Fibroblast of pulmonary artery (primary cell): Measurements from ENCODE around the gene YEATS2.
"Not testable (repeated sequence)": the region's sequence is repeated elsewhere in the genome, so short reads cannot be mapped to it uniquely, and the experiment has no call there.

ENCODE experiments used
- DNase-seq: peaks from one replicate; pipeline ENCODE4 v3.0.0-alpha.2; 2010; ENCODE audit warnings: low read depth
- H3K4me3 ChIP-seq: replicated peaks from 2 replicates; pipeline ENCODE4 v1.5.1; 2011; ENCODE audit warnings: low read depth, mild to moderate bottlenecking, control low read depth, low read length, moderate library complexity
- CTCF ChIP-seq: IDR thresholded peaks from 2 replicates; pipeline ENCODE4 v1.5.1; 2011; ENCODE audit warnings: mild to moderate bottlenecking, control low read depth, low read length, inconsistent platforms; ENCODE audit errors: missing control alignments

YEATS2 gene

GRCh38 chr3:183733553-183733952, 36.0 kb downstream of the YEATS2 start:
- no peak for DNase-seq
- H3K4me3 ChIP-seq = no peak overlapping the region
- no peak for TF ChIP-seq CTCF

DNA sequence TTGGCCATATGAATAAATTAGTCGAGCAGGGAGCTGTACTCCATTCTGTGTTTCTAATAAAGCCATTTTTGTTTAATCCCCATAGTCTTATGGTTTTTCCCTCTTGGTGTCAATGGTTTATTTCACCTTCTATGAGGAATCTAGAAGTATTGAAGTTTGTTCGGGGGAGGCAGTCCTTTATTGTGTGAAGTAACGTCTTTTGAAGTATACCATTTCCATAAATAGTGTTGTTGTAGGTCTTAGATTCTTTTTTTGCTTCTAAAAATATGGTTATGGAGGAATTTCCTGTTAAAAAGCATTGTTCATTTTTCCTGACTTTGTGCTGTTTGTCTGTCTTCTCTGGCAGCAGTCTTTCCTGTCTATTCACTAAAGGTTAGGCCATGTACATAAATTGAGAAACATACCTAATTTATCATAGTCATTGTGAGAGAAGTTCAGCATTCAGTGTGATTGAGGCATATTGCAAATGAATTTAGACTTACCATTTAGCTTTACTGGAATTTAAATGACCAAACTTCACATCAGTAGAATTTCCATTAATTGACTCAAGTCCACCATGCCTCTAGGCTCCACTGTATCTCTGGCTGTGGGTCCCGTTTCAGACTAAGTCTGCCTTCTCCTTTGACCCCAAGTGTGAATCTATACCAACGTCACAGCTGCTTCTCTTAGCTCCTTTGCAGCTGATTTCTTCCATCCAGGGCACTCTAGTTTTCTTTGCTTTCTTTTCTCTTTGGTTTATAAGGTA, 37.3 kb downstream of the YEATS2 start:
- DNase-seq = peak; percentile 58
- H3K4me3 ChIP-seq = no peak overlapping the region
- no peak for TF ChIP-seq CTCF

GRCh38 chr3:183737116-183737515, 39.5 kb downstream of the YEATS2 start:
- no peak for TF ChIP-seq CTCF
- no peak for DNase-seq
- H3K4me3 ChIP-seq = no peak overlapping the region

- DNase-seq, H3K4me3 ChIP-seq: not testable (repeated sequence)
These were observed 42.6 kb downstream of the YEATS2 start for GRCh38 chr3:183740154-183740553.

GRCh38 chr3:183743231-183743630, 45.6 kb downstream of the YEATS2 start:
- no peak overlapping the region for H3K4me3 ChIP-seq
- no peak for DNase-seq
- no peak for TF ChIP-seq CTCF

DNA sequence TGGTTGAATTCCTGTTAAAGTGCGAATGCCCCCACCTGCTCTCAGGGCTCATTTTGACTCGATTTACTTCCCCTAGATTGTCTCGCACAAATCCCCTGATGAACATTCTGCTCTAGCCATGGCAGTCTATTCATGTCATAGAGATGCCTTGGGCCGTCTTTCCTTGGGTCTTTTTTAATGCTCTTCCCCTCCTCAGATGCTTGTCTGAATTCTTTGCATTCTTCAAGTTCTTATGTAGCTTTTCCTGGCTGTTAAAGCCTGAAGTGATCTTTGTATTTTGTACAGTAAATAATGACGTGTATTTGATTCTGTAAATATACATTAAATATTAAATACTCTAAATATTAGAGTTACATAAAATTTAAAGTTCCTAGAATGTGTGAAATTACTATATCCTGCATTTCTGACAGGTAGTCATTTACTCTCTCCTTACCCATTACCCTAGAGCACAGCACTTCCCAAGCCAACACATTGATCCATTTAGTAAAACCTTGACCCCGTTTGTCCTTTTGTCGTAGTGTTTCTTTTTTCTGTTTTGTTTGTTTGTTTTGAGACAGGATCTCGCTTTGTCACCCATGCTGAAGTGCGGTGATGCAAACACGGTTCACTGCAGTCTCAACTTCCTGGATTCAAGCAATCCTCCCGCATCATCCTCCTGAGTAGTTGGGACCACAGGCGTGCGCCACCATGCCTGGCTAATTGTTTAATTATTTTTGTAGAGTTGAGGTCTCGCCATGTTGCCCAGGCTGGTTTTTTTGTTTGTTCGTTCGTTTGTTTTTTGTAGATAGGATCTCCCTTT, 47.9 kb downstream of the YEATS2 start:
- H3K4me3 ChIP-seq = no peak overlapping the region
- no peak for TF ChIP-seq CTCF
- DNase-seq = peak; percentile 49

DNA sequence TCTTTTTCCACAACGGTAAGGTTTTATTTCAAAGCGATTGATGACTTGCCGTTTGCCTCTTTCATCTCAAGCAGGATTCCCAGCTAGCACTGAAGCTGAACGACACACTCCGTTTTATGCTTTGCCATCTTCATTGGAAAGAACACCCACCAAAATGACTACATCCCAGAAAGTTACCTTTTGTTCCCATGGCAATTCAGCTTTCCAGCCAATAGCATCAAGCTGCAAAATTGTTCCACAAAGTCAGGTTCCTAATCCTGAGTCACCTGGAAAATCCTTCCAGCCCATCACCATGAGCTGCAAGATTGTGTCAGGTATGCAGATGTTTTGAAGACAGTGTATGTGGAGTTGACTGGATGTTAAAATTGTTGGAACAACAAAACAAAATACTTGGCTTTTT, 56.5 kb downstream of the YEATS2 start:
- H3K4me3 ChIP-seq = no peak overlapping the region
- no peak for TF ChIP-seq CTCF
- DNase-seq = no peak
